SK-N-SH treated with all-trans-retinoic acid at 6 μM for 48 hours (cell line): ENCODE results near the gene NAPA.

Source experiments
- CSDC2 ChIP-seq: fragments of 250-450 bp; sonication (Bioruptor Pico); IDR thresholded peaks from 2 replicates; pipeline ENCODE4 v1.5.0; 2020; ENCODE audit warnings: mild to moderate bottlenecking, moderate library complexity
- CSRNP3 ChIP-seq: fragments of 250-450 bp; sonication (Bioruptor Pico); IDR thresholded peaks from 2 replicates; pipeline ENCODE4 v1.5.1; 2021; ENCODE audit warnings: mild to moderate bottlenecking, moderate library complexity
- ISL1 ChIP-seq: fragments of 250-450 bp; sonication (Bioruptor Pico); IDR thresholded peaks from 2 replicates; pipeline ENCODE4 v2.1.2; 2022; ENCODE audit warnings: mild to moderate bottlenecking, moderate library complexity
- PATZ1 ChIP-seq: fragments of 250-450 bp; sonication (Bioruptor Pico); IDR thresholded peaks from 2 replicates; pipeline ENCODE4 v1.8.0; 2020; ENCODE audit warnings: mild to moderate bottlenecking, moderate library complexity, borderline replicate concordance
- RARB ChIP-seq: fragments of 250-450 bp; sonication (Bioruptor Pico); IDR thresholded peaks from 2 replicates; pipeline ENCODE4 v1.8.0; 2021; ENCODE audit warnings: mild to moderate bottlenecking, moderate library complexity
- SNAI2 ChIP-seq: fragments of 250-450 bp; sonication (Bioruptor Pico); IDR thresholded peaks from 2 replicates; pipeline ENCODE4 v1.5.0; 2020; ENCODE audit warnings: mild to moderate bottlenecking, moderate library complexity
- TCF4 ChIP-seq: fragments of 250-450 bp; sonication (Bioruptor Pico); IDR thresholded peaks from 2 replicates; pipeline ENCODE4 v1.8.0; 2021; ENCODE audit warnings: mild to moderate bottlenecking, moderate library complexity, borderline replicate concordance
- ZFP3 ChIP-seq: fragments of 250-450 bp; sonication (Bioruptor Pico); IDR thresholded peaks from 2 replicates; pipeline ENCODE4 v1.5.0; 2020; ENCODE audit warnings: mild to moderate bottlenecking, moderate library complexity

- TF ChIP-seq ISL1 (no peak), SNAI2 (CRISPR knock-in tag) (no peak), CSRNP3 (CRISPR knock-in tag) (no peak), TCF4 (no peak), CSDC2 (no peak), RARB (no peak), PATZ1 (no peak), ZFP3 (CRISPR knock-in tag) (no peak)
Observed at GRCh38 chr19:47458672-47459071, 56.2 kb downstream of the NAPA start.
